ENCODE results near the gene EP400.

EP400 gene

DNA sequence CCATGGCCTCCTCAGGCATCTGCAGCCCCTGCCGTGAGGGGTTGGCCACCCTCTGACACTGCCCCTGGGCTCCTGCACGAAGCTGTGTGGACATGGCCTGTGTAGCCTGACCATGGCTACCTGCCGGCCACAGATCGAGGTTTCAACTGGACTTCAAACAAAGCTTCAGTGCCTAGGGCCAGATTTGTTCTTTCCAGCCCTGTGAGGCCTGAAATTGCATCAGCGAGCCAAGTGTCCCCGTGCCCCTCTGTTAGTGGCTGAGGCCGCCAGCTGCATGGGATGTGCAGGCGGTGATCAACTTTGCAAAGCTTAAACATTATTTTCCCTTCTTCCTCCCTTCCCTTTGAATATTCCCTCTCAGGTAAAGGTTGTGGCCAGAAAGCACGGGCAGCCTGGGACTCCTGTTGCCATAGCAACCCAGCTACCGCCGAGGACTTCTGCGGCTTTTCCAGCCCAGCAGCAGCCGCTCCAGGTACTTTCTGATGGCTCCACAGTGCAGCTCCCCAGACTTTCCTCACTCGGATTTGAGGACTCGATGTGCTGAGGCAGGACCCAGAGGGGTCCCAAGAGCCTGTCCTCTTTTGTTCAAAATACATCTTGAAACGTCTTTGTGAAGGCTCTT is 158.6 kb downstream of the EP400 start:
- TF ChIP-seq, protein P1, sequence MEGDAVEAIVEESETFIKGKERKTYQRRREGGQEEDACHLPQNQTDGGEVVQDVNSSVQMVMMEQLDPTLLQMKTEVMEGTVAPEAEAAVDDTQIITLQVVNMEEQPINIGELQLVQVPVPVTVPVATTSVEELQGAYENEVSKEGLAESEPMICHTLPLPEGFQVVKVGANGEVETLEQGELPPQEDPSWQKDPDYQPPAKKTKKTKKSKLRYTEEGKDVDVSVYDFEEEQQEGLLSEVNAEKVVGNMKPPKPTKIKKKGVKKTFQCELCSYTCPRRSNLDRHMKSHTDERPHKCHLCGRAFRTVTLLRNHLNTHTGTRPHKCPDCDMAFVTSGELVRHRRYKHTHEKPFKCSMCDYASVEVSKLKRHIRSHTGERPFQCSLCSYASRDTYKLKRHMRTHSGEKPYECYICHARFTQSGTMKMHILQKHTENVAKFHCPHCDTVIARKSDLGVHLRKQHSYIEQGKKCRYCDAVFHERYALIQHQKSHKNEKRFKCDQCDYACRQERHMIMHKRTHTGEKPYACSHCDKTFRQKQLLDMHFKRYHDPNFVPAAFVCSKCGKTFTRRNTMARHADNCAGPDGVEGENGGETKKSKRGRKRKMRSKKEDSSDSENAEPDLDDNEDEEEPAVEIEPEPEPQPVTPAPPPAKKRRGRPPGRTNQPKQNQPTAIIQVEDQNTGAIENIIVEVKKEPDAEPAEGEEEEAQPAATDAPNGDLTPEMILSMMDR (IDR thresholded peaks at IDR 0.05; ENCODE audit: extremely low read depth, insufficient read depth, missing control alignments) = no peak
- in situ Hi-C loops (cut with MboI; ENCODE audit: low pct_unique_long_range_greater_than_20kb, low sequenced_read_pairs, unreplicated experiment) = no loop called here
- DNase-seq (ENCODE audit: low spot score) = no peak

DNA sequence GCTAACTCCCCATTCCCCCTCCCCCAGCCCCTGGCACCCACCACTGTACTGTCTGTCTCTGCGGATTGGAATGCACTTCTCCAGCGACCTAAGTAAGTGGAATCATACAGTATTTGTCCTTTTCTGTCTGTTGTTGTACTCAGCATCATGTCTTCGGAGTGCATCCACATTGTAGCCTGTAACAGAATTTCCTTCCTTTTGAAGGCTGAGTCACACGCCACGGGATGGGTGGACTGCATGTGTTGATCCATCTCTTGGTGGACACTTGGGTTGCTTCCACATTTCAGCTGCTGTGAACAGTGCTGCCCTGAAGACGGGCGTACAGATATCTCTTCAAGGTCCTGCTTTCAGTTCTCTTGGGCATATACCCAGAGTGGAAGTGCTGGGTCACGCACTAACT is 160.0 kb downstream of the EP400 start:
- in situ Hi-C loops (cut with MboI; ENCODE audit: low pct_unique_long_range_greater_than_20kb, low sequenced_read_pairs, unreplicated experiment) = no loop called here
- DNase-seq (ENCODE audit: low spot score) = no peak
- TF ChIP-seq, protein P1 (IDR thresholded peaks at IDR 0.05; ENCODE audit: extremely low read depth, insufficient read depth, missing control alignments) = no peak

DNA sequence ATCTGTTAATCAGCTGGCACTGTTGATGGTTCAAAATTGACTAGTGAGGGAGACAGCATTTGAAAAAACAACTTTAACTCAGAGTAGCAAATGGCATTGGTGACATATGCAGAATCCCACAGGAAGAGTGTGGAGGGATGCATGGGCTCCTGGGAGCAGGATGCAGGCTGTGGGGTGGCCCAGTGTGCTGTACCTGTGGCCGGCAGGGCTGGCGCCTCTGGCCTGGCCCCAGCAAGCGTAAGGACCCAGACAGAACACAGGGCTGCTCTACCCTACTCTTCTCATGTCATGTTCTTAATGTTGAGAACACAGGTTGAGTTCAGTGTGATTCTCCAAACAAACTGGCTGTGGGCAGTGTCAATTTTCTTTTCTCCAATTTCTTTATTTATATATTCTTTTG is 160.9 kb downstream of the EP400 start:
- in situ Hi-C loops (cut with MboI; ENCODE audit: low pct_unique_long_range_greater_than_20kb, low sequenced_read_pairs, unreplicated experiment) = no loop called here
- DNase-seq (ENCODE audit: low spot score) = no peak
- TF ChIP-seq, protein P1 (IDR thresholded peaks at IDR 0.05; ENCODE audit: extremely low read depth, insufficient read depth, missing control alignments) = no peak

DNA sequence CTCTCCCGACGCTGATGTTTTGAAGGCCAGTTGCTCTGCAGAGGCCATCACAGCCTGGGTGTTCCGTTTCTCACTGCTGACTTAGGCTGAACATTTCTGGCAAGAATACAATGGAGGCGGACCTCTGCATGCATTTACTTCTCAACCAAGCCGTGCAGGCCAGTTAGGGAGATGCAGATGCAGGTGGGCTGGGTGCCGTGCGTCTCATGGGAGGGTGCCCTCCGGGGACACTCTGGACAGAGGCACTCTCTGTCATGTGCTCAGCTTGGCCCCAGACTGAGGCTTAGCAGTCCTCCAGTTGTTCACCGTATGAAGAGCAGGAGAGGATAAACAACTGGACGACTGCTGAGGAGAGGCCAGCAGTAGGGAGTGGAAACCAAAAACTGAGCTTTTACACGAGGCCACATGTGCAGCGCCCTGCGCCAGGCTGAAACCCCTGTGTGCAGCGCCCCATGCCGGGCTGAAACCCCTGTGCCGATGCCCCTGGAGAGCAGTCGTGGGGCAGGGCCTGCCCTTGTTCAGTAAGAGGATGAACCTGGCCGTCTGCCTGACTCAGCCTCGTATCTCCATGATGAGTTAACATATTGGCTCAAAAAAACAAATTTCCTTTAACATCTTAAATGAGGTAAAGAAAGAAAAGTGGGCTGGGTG is 162.0 kb downstream of the EP400 start:
- in situ Hi-C loops (cut with MboI; ENCODE audit: low pct_unique_long_range_greater_than_20kb, low sequenced_read_pairs, unreplicated experiment) = no loop called here
- no peak for DNase-seq (ENCODE audit: low spot score)
- TF ChIP-seq, protein P1 (IDR thresholded peaks at IDR 0.05; ENCODE audit: extremely low read depth, insufficient read depth, missing control alignments) = no peak

DNA sequence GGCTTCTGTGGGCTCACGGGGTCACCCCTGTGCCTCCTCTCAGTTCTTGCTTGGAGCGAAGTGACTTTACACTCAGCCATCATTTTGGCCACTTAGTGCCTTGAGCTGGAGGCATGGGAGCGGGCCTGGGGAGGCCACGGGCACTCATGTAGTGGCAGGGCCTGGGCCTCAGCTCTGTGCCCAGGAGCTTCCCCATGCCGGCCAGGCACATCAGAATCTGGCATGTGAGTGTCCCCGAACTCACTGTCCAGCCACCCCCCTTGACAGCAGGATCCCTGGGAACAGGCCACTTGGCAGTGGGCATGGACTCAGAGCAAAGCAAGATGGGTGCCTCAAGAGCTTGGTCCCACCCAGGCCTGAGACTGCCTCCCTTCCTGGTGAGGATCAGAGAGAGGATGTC is 164.9 kb downstream of the EP400 start:
- in situ Hi-C loops (cut with MboI; ENCODE audit: low pct_unique_long_range_greater_than_20kb, low sequenced_read_pairs, unreplicated experiment) = no loop called here
- TF ChIP-seq, protein P1 (IDR thresholded peaks at IDR 0.05; ENCODE audit: extremely low read depth, insufficient read depth, missing control alignments) = no peak
- no peak for DNase-seq (ENCODE audit: low spot score)

DNA sequence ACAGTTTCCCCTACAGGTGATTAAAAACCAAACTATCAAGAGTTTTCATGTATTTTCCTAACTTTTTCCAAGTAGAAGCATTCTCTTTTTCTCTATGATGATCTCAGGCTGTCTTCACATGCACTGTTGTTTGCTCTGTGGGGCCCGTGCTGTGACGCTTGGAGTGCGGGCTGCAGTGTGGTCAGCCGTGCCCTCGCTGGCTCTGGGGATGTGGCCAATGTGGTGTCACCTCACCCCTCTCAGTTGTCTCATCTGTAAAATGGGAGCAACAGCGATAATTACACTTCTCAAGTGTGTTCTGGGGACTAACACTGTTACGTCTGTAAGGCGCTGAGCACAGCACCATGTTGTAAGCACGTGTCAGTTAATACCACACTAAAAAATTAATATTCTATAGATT is 165.8 kb downstream of the EP400 start:
- in situ Hi-C loops (cut with MboI; ENCODE audit: low pct_unique_long_range_greater_than_20kb, low sequenced_read_pairs, unreplicated experiment) = no loop called here

More for the DNA sequence above, 165.8 kb downstream of the EP400 start:
- DNase-seq (ENCODE audit: low spot score) = no peak
- TF ChIP-seq, protein P1 (IDR thresholded peaks at IDR 0.05; ENCODE audit: extremely low read depth, insufficient read depth, missing control alignments) = no peak
